C4-2B (cell line): ENCODE measurements around the gene EMC1.

Experiments
- CTCF ChIP-seq: fragments of 450-650 bp; conservative IDR thresholded peaks from 2 replicates; pipeline ENCODE4 v1.5.1; 2017; ENCODE audit warnings: mild to moderate bottlenecking
- ZFX ChIP-seq: fragments of 450-650 bp; IDR thresholded peaks from 2 replicates; pipeline ENCODE4 v1.6.1; 2017

GRCh38 chr1:19205403-19205802, 45.9 kb downstream of the EMC1 start:
- TF ChIP-seq CTCF (no peak), ZFX (no peak)
